GM21367 (cell line): ENCODE results near the gene NPB.

Experiments
- ATAC-seq: cut with Tn5 transposase; IDR thresholded peaks from one replicate; pipeline ENCODE4 v1.9.1; 2021; ENCODE audit not compliant: unreplicated experiment

The NPB gene

GRCh38 chr17:81902023-81902652, at the start of gene NPB:
Gene NPB, plus strand, starts transcription at chr17:81902238. Its CDS starts 40 bp downstream, at chr17:81902278.
- ATAC-seq: no peak

- ATAC-seq: no peak
Observed at GRCh38 chr17:81854974-81855774, 46.9 kb upstream of the NPB start.

- ATAC-seq: no peak
Observed at GRCh38 chr17:81858170-81858966, 43.7 kb upstream of the NPB start.

- no peak for ATAC-seq
Observed at GRCh38 chr17:81858967-81859905, 42.8 kb upstream of the NPB start.

- peak; percentile 59 for ATAC-seq
Observed at GRCh38 chr17:81859906-81860755, 41.9 kb upstream of the NPB start, which contains the start of gene P4HB. Gene P4HB, minus strand, starts transcription at chr17:81860535. Its CDS starts 64 bp downstream, at chr17:81860471.

- peak; percentile 68 for ATAC-seq
Observed at GRCh38 chr17:81860756-81861568, 41.1 kb upstream of the NPB start.

- ATAC-seq: no peak
Observed at GRCh38 chr17:81863123-81863675, 38.8 kb upstream of the NPB start.

- ATAC-seq: no peak
Observed at GRCh38 chr17:81863833-81864768, 37.9 kb upstream of the NPB start.

GRCh38 chr17:81865358-81865732, 36.7 kb upstream of the NPB start:
- ATAC-seq: no peak

GRCh38 chr17:81865733-81866439, 36.2 kb upstream of the NPB start:
- no peak for ATAC-seq

- ATAC-seq: no peak
Observed at GRCh38 chr17:81866440-81867169, 35.4 kb upstream of the NPB start.

GRCh38 chr17:81867170-81867990, 34.7 kb upstream of the NPB start:
- no peak for ATAC-seq

- no peak for ATAC-seq
Observed at GRCh38 chr17:81867991-81868673, 33.9 kb upstream of the NPB start.

GRCh38 chr17:81868674-81869220, 33.3 kb upstream of the NPB start:
- ATAC-seq: no peak
